ENCODE data around the gene FSTL5.

FSTL5 gene

DNA sequence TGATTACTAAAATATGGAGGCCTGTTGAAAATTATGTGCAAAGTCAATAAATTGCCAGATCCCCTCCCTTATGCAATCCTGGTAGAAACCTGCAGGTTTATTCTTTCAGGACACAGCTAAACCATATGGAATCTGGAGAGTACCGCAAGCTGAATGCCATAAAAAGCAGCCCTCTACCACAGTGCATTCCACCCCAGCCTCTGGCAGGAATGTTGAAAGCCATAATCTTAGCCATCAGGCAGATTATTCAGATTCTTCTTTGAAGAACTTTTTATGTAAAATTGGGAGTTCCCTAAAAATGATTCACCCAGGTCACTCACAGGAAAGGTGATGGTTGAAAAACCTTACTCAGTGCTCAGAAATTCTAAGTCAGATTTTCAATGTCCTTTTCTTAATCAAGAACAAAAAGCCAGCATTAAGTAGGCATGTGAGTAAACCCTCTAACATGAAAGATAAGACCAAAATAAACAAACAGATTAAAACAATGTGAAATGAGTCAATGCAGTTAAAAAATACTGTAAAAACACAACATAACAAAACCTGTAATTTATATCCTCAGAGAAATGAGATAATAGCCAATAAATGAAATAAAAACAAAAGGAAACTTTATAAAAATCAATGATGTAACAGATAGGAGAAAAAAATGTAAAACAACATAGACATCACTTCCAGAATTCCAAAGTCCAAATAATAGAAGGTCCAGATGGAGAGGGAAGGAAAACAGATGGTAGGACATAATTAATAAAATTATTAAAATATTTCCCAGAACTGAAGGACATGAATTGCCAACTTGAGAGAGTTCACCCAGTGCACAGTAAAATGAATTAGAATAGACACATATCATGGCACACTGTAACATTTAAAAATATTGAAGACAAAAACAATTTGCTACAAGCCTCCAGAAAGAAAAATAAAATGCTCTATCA is 226.9 kb downstream of the FSTL5 start:
- DNase-seq = no peak

DNA sequence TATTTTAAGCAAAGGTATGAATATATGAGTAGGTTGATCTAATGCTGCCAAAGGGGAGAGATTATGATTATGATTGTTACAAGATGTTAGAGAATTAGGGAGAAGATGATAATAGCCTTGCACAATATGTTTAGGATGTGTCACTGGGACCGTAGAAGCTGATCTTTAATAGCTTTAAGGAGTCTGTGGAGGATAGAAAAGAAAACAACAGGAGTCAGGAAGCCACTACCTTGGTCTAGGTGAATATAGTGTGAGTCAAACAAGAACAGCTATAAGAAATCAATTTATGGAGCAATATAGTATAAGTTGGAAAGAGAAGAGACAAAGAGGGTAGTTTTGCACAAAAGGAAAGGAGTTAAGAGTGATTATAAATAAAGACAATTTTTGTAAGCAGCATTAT is 232.7 kb downstream of the FSTL5 start:
- DNase-seq = no peak

DNA sequence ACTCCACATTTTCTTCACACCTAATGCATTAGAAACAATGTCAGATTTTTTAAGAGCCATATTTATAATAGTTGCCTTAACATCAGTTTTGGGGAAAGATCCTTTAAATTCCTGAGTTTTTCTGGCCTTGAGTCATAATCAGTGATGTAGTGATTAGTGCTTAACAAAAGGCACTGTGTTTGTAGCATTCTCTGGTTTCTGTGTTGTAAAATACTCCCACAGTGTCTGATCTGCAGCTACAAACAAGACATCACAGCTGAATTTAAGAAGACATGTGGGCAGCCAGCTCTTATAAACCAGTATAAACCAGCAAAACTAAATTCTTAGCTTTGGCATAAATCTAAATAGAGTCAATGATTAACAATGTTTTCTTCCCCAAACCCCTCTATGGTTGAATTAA is 233.8 kb downstream of the FSTL5 start:
- no peak for DNase-seq

DNA sequence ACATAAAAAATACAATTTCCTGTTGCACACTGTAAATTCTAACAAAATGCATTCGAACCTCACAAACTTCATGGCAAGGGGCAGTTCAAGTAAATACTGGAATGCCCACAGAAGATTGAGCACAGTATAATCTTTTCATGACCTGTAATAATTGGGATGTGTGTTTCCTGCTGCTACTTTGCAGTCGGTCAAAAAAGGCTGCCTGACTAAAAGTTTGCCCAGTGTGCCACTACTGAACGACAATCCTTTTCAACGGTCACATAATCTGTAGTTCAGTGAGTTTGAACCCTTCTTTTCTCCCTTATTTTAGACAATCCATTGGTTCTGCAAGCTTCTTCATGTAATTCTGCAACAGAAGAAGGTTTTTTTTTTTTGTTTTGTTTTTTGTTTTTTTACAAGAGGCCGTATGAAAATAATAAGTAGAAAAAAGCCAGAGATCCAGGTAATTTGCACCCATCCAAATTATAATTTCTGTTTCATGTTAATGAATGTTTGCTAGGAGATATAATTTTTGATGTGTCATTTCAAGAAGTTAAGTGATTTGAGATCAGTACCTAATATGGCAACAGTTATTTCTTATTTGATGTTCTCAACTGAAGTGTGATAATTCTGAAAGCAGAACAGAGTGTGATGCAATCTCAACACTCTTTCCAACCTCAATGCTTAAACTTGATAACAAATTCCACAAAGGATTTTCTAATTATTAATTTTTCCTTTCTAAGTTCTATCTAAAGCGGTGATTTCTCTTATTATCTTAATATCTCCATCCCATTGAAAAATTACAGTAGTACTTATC is 237.6 kb downstream of the FSTL5 start:
- no peak for DNase-seq

DNA sequence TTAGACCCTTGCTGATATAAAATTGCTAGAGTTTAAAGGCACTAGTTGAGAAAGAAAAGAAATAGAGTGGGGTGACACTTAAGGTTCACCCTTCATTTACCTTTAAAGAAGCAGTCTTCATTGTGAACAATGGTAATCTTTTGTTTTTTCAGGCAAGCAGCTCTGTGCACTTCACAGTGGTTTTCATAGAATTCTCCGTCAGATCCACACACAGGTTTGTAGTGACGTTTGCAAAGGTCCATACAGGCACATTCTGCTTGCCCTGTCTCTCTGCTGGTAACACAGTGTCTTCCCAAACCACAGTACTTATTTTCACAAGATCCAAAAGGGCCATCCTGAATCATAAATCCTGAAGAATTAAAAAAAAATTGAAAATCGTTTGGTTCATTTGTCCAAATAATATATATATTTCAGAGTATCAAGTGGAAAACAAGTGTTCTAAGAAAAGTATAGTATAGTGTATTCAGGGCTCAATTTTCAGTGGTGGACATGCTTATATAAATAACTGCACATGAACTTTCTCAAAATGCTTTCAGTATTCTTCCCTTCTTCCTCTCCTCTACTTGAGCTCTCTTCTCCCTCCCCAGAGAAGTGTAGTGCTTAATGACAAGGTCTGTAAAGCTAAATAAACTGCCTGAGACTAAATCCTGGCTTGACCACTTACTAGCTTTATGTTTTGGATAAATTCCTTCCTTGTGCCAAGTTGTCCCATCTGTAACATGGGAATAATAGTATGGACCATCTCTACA is 243.3 kb downstream of the FSTL5 start:
- DNase-seq = no peak

DNA sequence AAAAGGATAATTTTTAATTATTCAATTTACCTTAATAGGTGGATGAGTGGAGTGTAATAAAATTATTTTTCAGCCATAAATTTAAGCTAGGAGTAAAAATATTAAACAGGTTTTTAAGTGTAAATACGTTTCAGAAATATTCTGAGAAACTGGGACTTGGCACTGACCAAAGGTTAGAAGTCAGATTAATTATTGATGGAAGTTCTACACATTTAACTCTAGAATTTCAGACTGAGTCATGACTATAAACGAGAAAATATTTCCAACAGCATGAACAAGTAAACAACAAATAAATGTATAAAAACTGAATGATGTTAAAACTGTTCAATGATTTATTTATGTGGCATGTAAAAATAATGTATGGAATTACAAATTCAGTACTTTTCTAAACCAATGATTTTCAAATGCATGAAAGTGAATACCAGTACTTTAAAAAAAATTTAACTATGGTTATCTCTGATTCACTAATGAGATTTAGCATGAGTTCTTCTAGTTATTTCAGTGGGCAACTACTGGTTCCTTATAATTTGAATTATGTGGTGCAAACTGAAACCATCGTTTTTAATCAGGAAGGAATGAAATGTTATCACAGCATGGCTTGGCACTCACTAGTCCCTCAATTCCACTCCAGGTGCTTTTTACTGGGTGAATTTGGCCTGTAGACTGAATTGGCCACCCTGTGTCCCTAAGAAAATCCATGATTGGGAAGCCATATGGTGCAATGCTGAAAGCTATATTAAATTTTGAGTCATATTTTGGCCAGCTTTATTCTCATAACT is 244.2 kb downstream of the FSTL5 start:
- DNase-seq = no peak

DNA sequence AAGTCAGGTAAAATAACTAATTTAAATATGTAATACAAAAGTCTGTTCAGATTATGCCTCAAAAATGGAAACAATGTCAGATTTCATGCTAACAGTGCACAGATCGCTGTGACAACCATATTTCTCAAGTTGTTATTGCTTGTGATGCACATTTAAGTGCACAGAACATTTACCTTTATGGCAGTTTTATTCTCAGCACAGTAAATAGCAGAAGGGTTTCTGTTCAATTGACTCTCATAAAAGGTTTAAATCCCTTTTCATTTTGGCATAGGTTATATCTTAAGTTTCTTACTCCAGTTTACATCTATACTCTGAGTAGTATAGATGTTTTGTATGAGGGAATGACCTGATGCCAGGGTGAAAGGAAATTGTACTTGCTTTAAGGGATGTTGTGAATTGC is 247.8 kb downstream of the FSTL5 start:
- no peak for DNase-seq

DNA sequence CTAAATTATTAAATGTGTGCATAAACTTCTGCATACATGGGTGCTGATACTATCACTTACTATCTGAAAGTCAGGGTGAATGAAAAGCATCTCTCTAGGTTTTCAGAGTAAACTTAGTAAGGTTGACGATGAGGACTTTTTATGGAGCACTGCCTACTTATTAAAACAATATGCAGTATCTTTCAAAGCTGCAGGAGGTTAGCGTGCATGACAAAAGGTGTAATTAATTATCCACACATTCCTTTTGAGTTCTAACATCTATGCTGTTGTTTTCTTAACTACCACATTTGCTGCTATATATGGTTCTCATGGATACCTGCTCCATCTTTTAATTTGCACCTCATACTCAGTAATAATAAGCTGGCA is 256.2 kb downstream of the FSTL5 start:
- no peak for DNase-seq

DNA sequence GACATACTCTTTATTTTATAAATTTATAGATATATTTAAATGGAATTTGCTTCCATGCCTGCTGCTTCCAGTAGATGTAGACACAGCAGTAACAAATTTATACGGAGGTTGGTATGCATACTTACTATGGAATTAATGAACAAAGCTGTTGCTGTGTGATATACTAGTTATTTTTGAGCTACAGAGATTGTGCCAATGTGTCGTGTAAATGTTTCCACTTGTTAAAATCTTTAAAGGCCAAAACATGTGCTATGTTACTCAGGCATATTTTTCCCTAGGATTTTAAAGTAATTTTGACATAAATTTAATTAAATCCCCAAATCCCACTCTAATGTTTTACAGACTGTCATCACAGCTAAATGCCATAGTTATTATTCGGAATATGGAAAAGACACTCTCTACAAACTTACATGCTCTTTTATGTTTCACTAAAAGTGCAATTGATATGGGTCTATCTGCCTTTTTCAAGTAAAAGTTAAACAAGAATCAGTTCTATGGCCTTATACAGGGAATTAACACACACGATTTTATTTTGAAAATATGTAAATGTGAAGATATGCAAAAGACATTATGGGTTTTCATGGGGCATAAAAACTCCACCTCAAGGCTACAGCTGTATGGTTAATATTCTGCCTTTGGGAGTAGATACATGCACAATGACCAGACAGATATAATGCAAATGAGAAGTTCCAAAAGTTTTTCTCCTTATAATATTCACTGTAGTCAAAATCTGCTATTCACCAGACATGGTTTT is 256.8 kb downstream of the FSTL5 start:
- no peak for DNase-seq

DNA sequence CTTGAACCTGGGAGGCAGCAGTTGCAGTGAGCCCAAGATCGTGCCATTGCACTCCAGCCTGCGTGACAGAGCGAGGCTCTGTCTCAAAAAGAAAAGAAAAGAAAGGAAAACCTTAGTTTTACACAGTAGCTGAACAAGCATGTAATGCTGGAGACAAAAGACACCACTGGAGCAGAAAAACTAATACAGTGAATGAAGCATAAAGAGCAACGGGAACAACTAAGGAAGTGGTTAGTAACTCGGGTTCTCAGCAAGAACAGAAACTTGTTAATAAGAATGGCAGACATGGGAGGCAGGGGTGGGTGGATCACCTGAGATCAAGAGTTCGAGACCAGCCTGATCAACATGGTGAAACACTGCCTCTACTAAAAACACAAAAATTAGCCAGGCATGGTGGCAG is 263.7 kb downstream of the FSTL5 start:
- no peak for DNase-seq

DNA sequence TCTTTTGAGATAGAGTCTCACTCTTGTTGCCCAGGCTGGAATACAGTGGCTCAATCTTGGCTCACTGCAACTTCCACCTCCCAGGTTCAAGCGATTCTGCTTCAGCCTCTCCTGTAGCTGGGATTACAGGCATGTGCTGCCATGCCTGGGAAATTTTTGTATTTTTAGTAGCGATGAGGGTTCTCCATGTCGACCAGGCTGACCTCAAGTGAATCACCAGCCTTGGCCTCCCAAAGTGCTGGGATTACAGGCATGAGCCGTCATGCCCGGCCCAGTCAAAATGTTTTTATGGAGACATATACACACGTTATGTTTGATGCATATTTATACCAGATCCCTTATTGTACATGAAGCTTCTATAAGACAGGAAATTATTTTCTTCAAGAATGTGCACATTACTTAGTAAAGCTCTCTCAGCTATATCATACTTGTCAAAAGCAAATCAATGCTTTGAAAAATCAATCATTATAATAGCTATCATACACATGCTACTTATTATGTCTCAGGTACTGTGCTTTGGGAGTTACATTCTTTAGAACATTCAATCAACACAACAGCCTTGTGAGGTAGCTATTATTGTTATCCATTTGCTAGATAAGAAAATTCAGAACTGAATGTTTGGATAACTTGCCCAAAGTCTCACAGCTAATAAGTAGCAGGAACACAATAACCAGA is 269.2 kb downstream of the FSTL5 start:
- no peak for DNase-seq

DNA sequence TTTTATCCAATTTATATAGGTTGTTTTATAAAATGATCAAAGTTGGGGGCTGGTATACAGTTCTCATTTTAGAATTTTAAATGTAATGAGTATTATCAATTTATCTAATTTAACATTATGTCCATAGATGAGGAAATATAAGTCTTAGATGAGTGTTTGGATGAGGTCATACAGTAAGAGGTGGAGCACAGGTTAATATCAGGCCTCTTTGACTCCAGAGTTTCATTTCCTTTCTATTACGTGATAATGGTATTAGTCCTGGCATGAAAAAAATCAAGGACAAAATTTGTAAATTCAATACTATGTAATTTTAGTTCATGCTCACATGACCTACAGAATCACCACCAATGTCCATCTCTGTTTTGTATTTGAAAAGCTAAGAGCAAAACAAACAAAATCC is 269.8 kb downstream of the FSTL5 start:
- no peak for DNase-seq

DNA sequence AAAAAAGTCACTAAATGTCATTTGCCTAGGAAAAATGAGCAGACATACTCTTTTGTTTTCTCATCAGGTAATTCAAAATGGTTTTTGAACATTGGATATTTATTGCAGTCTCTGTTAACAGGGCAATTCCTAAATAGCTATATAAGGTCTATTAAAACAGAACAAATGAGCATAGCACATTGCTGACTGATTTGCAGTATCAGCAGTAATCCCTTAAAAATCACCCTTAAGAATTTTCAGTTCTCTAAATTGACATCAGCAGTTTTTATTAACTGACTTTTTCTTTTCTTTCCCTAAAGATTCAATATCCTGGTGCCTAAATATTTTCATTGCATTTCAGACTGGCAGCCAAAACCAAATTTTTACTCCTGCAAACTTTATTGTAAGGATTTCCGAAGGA is 270.2 kb downstream of the FSTL5 start:
- no peak for DNase-seq

DNA sequence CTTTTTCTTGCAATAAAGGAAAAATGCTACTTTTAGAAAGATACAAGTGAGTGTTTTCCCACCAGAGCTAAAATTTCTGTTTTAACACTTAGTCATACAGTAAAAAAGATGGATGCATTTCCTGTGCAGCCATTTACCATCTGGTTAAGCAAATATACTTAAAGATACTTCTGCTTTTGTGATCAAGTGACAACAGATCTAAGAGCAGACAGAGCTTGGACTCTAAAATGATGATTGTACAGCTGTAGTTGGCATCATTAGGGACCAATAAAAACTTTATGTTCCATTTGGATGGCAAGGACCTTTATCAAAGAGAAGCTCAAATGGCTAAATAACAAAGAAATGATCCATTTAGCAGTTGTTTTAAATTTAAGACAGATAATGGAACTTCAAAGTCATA is 270.8 kb downstream of the FSTL5 start:
- DNase-seq = peak; percentile 9 to 13

DNA sequence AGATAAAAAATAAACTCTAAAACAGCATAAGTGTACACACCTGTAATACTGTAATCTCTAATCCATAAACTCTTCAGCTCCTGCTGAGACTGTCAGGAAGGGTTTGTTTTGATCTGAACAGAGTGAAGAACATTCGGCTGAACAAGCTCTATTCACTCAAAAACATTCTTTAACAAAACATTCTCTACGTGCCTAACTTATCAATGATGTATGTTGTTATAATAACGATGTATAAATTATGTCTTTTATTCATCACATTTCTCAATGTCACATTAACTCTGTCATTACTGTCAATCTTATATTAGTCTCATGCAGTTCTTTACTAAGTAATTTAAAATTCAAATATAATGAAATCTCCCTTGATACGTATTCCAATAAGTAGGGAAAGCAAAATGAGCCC is 280.6 kb downstream of the FSTL5 start:
- DNase-seq = no peak

DNA sequence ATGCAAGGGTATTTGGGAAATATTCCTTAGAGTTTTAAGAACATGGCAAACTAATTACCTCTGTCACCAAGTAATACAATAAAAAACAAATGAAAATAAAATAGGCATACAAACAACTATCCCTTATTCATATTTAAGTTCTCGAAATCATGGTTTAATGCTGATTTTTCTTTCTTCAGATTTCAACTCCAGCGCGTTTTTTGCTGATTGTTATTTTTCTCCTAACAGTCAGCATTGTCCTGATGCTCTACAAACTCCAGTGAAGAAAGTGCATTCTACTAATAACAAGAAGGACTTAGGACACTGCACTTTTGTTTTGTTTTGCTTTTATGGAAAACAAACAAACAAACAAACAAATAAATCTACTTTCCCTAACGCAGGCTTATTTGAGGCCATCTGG is 282.4 kb downstream of the FSTL5 start:
- DNase-seq = no peak

DNA sequence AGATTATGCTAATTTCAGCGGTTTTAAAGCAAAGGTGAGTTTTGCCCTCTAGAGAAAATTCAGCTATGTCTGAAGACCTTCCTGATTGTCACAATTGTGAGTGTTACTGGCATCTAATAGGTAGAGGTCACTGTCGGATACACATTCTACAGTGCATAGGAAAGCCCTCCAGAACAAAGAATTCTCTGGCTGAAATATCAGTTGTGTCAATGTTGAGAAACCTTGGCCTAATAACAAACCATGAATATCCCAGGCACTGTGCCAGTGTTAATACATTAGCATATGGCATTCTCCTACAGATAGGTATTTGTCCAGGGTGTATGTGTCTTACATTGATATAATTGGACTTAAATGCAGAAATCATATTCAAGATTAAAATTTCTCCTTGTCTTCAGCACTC is 294.3 kb downstream of the FSTL5 start:
- DNase-seq = no peak

DNA sequence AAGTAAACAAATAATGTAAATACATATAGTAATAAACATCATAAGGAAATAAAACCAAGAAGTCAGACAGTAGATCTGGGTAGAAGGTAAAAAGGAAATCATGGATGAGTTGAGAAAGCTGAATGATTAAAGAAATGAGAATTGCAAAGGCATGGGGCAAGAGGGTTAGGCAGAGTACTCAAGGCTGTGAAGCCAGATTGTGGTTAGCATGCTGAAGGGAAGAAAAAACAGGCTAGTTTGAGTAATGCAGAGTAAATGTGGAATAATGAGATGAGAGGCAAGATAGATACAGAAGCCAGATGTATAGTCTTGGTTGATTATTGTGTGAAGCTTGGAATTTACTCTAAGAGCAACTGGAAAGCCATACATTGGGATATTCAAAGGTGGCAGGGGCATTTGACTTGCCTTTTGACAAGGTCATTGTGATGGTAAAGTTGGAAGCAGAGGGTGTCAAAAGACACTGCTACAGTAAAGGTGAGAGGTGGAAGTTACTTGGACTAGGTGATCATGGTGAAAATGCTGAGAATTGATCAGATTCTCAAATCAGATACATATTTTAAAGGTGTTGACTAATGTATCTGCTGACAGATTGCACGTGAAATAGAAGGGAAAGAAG is 307.0 kb downstream of the FSTL5 start:
- DNase-seq = no peak

DNA sequence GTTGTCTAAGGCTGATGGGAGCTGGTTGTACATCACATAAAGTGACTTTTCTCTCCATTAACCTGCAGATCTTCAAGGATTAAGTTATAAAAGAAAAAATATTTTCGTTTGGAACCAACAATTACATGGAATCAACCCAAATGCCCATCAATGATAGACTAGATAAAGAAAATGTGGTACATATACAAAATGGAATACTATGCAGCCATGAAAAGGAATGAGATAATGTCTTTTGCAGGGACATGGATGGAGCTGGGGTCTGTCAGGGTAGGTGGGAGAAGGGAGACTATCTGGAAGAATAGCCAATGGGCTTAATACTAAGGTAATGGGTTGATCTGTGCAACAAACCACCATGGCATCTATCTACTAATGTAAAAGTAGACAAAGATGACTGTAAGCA is 313.2 kb downstream of the FSTL5 start:
- DNase-seq = no peak

DNA sequence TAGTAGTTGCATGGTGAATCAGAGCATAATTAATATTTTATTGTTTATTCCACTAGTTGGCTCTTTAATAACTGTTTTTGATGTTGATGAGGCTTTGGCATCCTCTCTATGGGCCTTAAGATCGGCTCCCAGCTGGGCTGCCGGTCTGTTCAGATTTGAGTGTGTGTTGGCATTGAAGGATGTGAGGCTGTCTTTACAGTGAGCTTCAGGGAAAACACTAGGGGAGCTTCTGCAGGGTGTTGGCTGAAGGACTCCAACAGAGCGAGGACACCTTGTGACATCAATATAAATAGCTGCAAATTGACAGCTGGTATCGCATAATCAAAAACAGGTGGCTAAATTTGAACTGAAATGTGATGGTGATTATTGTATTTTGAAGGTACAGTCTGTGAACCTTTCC is 322.0 kb downstream of the FSTL5 start:
- DNase-seq = no peak

DNA sequence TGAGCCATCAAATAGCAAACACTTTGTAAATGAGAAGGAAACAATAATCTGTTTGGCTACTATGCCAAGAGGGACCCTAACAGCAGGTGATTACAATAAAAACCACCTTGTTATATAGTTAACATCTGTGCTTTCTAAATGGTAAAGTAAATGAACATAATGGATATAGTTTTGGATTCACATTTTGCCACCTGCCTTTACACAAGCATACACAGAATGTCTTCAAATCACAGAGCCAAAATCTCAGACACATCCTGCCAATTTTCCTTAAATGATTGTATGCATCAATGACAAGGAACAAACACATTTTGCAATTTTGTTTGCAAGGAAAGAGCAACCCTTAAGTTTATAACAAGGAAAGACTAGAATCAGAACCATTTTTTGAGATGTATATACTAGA is 334.2 kb downstream of the FSTL5 start:
- DNase-seq = no peak
